Measurements from ENCODE around the gene SHOC2.

- no peak for TF ChIP-seq CTCF (IDR thresholded peaks at IDR 0.05; ENCODE audit: low read depth, low read length, poor library complexity, severe bottlenecking)
- TF ChIP-seq EZH2phosphoT487 (IDR thresholded peaks at IDR 0.05; ENCODE audit: borderline replicate concordance, low read length), result no peak
These were observed 40.3 kb downstream of the SHOC2 start for GRCh38 chr10:110959379-110960332.
